HL-60 (cell line): Measurements from ENCODE around the gene DOK1.

ENCODE experiments used
- DNase-seq, 2 experiments: peaks; one replicate each; pipeline ENCODE4 v3.0.0-alpha.2; 2010 to 2020; ENCODE audit warnings: low read depth in 1 of 2, low spot score in 1 of 2
- H3K27ac ChIP-seq: fragments of 250-450 bp; sonication (Bioruptor Pico); replicated peaks from 2 replicates; pipeline ENCODE4 v1.5.1; 2020; ENCODE audit warnings: mild to moderate bottlenecking, moderate library complexity
- H3K27me3 ChIP-seq: fragments of 250-450 bp; sonication (Bioruptor Pico); 2 replicates; pipeline ENCODE4 v1.5.1; 2021; ENCODE audit warnings: mild to moderate bottlenecking, moderate library complexity; ENCODE audit not compliant: insufficient read depth, poor library complexity, severe bottlenecking
- H3K4me3 ChIP-seq: replicated peaks from 2 replicates; pipeline ENCODE4 v1.5.1; 2011; ENCODE audit warnings: mild to moderate bottlenecking, control low read depth, low read length; ENCODE audit not compliant: insufficient read depth
- GABPA ChIP-seq: IDR thresholded peaks from 2 replicates; pipeline ENCODE4 v1.6.1; 2012; ENCODE audit warnings: low read depth
- POLR2AphosphoS5 ChIP-seq: IDR thresholded peaks from 2 replicates; pipeline ENCODE4 v1.6.1; 2012; ENCODE audit warnings: low read depth
- SPI1 ChIP-seq: IDR thresholded peaks from 2 replicates; pipeline ENCODE4 v1.6.1; 2012; ENCODE audit warnings: low read depth, mild to moderate bottlenecking, borderline replicate concordance
- TF ChIP-seq, protein P1 (sequence below): IDR thresholded peaks from one replicate; pipeline ENCODE4 v1.5.1; 2011; ENCODE audit warnings: low read length, control low read depth, inconsistent platforms; ENCODE audit not compliant: insufficient read depth
- TF ChIP-seq, protein P2 (sequence below): IDR thresholded peaks from 2 replicates; pipeline ENCODE4 v1.6.1; 2012; ENCODE audit warnings: low read depth; ENCODE audit not compliant: insufficient replicate concordance

Gene DOK1

DNA sequence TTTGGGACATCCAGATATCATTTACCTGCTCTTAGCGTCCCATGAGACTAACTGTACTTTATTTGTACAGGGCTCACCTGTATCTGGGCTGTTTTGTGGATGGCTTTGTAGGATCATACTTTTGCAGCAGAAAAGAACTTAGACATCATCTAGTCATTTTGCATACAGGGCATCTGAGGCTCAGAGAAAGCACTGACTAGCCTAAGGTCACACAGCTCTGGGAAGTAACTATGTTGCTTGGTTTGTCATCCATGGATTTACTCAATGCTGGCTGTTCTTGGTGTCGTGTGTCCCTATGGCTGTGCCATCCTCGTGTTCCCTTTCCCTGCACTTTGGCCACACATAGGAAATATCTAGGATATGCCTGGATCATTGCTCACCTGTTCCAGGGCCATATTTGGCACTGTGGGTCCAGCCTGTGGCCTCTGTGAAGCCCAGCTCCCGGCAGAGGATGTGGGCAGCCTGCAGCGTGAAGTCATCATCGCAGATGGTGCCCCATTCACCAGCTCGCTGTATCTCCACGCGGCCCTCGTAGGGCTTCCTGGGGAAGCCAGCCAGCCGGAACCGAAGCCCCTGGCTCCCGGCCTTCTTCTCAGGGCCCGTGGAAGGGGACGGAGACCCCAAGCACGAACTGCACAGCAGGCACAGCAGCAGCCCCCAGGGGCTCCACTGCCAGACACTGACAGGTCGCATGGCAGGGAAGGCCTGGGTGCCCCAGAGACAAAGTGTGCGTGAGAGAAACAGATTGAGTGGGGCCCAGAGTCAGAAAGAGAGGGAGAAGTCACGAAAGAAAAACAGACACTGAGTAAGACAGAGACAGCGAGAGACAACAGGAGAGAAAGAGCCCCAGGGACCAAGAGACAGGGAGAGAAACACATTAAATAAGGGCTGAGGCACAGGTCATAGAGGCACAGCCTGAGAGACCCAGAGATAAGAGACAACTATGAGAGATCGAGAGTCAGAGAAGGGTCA, 2.3 kb upstream of the DOK1 start:
- no peak overlapping the region for H3K4me3 ChIP-seq
- no peak for DNase-seq
- H3K27me3 ChIP-seq: no peaks in the 10 kb centered on the region
- no peak overlapping the region for H3K27ac ChIP-seq
- TF ChIP-seq POLR2AphosphoS5: no peak

DNA sequence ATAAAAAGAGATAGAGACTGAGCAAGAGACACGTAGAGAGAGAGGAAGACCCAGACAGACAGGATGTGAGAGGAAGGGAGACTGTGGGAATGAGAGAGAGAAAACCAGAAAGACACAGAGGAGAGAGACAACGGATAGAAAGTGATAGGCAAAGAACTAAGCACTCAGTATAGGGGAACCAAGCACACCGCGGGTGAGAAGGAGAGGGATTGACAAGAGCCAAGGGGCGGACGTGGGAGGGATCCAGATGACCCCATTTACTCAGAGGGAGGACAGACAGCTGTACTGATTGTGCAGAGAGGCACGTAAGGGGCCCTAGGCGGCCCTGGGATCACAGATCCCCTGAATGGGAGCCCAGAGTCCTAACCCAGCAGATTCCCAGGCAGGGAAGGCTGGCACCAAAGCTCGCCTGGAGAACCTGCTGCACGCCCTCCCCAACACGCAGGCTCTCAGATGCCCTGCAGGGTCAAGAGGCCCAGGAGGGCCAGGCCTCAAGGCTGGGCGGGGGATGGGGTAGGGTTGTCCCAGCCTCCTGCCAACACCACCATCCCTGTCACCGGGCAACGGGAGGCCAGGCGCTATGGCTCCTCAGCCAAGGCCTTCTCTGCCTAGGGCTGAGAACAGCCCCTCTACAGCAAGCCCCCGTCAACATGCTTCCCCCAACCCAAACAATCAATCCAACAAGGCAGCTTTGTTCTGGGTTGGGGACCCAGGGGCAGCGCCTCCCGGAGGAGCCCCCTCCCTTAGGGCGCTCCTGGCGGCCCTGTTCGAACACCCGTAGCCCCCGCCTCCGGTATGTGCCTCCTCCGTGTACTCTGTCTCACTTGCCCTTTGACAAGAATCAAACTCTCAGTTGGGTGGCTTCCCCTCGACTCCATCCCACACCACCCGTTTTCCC, 1.4 kb upstream of the DOK1 start:
- TF ChIP-seq, protein P1, sequence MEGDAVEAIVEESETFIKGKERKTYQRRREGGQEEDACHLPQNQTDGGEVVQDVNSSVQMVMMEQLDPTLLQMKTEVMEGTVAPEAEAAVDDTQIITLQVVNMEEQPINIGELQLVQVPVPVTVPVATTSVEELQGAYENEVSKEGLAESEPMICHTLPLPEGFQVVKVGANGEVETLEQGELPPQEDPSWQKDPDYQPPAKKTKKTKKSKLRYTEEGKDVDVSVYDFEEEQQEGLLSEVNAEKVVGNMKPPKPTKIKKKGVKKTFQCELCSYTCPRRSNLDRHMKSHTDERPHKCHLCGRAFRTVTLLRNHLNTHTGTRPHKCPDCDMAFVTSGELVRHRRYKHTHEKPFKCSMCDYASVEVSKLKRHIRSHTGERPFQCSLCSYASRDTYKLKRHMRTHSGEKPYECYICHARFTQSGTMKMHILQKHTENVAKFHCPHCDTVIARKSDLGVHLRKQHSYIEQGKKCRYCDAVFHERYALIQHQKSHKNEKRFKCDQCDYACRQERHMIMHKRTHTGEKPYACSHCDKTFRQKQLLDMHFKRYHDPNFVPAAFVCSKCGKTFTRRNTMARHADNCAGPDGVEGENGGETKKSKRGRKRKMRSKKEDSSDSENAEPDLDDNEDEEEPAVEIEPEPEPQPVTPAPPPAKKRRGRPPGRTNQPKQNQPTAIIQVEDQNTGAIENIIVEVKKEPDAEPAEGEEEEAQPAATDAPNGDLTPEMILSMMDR: no peak
- TF ChIP-seq SPI1 (no peak), GABPA (no peak), POLR2AphosphoS5 (no peak)
- TF ChIP-seq, protein P2, sequence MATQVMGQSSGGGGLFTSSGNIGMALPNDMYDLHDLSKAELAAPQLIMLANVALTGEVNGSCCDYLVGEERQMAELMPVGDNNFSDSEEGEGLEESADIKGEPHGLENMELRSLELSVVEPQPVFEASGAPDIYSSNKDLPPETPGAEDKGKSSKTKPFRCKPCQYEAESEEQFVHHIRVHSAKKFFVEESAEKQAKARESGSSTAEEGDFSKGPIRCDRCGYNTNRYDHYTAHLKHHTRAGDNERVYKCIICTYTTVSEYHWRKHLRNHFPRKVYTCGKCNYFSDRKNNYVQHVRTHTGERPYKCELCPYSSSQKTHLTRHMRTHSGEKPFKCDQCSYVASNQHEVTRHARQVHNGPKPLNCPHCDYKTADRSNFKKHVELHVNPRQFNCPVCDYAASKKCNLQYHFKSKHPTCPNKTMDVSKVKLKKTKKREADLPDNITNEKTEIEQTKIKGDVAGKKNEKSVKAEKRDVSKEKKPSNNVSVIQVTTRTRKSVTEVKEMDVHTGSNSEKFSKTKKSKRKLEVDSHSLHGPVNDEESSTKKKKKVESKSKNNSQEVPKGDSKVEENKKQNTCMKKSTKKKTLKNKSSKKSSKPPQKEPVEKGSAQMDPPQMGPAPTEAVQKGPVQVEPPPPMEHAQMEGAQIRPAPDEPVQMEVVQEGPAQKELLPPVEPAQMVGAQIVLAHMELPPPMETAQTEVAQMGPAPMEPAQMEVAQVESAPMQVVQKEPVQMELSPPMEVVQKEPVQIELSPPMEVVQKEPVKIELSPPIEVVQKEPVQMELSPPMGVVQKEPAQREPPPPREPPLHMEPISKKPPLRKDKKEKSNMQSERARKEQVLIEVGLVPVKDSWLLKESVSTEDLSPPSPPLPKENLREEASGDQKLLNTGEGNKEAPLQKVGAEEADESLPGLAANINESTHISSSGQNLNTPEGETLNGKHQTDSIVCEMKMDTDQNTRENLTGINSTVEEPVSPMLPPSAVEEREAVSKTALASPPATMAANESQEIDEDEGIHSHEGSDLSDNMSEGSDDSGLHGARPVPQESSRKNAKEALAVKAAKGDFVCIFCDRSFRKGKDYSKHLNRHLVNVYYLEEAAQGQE: no peak
- H3K4me3 ChIP-seq: no peak overlapping the region; the same call in 1 of the 2 replicates
- H3K27me3 ChIP-seq: no peaks in the 10 kb centered on the region
- peak overlapping the region; percentile 94 for H3K27ac ChIP-seq
- DNase-seq: no peak

DNA sequence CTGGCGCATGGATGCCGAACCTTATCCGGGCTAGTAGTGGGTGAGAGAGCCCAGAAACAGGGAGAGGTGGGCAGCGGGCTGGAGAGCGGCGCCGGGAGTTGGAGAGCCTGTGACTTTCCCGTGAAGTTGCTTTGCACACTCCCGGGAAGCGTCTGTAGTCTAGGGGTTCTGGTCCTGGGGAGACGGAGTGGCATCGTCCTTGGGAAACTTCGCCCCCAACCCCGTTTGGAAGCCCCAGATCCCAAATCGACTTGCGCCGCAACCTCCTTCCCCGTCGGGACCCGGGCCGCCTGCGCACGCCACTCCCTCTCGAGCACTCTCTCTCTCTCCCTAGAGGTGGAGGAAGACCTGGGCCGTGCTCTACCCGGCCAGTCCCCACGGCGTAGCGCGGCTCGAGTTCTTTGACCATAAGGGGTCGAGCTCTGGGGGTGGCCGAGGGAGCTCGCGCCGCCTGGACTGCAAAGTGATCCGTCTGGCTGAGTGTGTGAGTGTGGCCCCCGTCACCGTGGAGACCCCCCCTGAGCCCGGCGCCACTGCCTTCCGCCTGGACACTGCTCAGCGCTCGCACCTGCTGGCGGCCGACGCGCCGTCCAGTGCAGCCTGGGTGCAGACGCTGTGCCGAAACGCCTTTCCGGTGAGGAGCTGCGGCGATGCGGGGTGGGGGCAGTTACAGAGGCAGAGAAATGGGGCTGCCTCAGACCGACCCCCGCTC, 456 bp downstream of the DOK1 start:
- peak; percentile 47 to 67 for DNase-seq
- Histone ChIP-seq H3K4me3 (peak overlapping the region; percentile 84), H3K27ac (peak overlapping the region; percentile 94), H3K27me3 (no peaks in the 10 kb centered on the region)
- TF ChIP-seq GABPA (no peak), POLR2AphosphoS5 (peak; percentile 39; the same call in 1 of the 2 replicates)
- TF ChIP-seq, protein P2: peak; percentile 16

DNA sequence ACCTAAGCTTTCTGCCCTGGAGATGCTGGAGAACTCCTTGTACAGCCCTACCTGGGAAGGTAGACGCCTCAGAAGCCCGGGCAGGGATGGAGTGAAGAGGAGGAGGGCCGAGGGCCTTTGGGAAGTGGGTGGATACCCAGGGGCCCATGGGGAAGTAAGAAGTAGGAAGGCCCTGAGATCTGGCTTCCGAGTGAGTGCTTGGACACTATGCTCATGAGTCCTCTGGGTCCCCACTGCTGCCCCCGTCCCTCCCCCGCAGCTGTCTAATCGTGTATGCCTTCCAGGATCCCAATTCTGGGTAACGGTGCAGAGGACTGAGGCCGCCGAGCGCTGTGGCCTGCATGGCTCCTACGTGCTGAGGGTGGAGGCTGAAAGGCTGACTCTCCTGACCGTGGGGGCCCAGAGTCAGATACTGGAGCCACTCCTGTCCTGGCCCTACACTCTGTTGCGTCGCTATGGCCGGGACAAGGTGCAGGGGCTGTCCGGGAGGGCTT, 1.1 kb downstream of the DOK1 start:
- H3K27ac ChIP-seq: peak overlapping the region; percentile 94
- no peaks in the 10 kb centered on the region for H3K27me3 ChIP-seq
- peak; percentile 61 to 71 for DNase-seq
- peak overlapping the region; percentile 84 for H3K4me3 ChIP-seq
- TF ChIP-seq POLR2AphosphoS5 (0 out of 2 replicates have a peak, but pooled peaks have one; percentile 26), SPI1 (peak; percentile 13; the same call in 1 of the 2 replicates), GABPA (no peak)
- TF ChIP-seq, protein P1: no peak
- TF ChIP-seq, protein P2: no peak
